Osteoblast (primary cell): ENCODE data around the gene STK32B. TPM values are rescaled to one million over a fixed set of nuclear protein-coding genes. Genes with fewer than 3 reads are reported as not detected.

ENCODE experiments used
- DNase-seq: peaks from one replicate; pipeline ENCODE4 v3.0.0; 2011; ENCODE audit warnings: low spot score, mixed read lengths; ENCODE audit not compliant: insufficient read length; ENCODE audit errors: missing footprints
- H2AFZ ChIP-seq: 2 replicates; pipeline ENCODE4 v1.6.0; 2011; ENCODE audit warnings: mild to moderate bottlenecking, low read length
- H3K27ac ChIP-seq: 2 replicates; pipeline ENCODE4 v1.5.1; 2011; ENCODE audit warnings: mild to moderate bottlenecking, low read depth, low read length, moderate library complexity
- H3K27me3 ChIP-seq: 2 replicates; pipeline ENCODE4 v1.6.0; 2012; ENCODE audit warnings: mild to moderate bottlenecking, control low read depth, inconsistent platforms, low read length, moderate library complexity; ENCODE audit not compliant: insufficient read depth
- H3K36me3 ChIP-seq: 2 replicates; pipeline ENCODE4 v1.5.1; 2011; ENCODE audit warnings: mild to moderate bottlenecking, low read length, control low read depth, moderate library complexity; ENCODE audit not compliant: insufficient read depth
- H3K4me1 ChIP-seq: 2 replicates; pipeline ENCODE4 v1.5.1; 2011; ENCODE audit warnings: mild to moderate bottlenecking, low read length, control low read depth, moderate library complexity; ENCODE audit not compliant: insufficient read depth
- H3K4me2 ChIP-seq: 2 replicates; pipeline ENCODE4 v1.6.0; 2011; ENCODE audit warnings: mild to moderate bottlenecking, low read length; ENCODE audit not compliant: insufficient read depth
- H3K4me3 ChIP-seq: fragments of 200-600 bp; sonication (generic); 3 replicates; pipeline ENCODE4 v1.5.1; 2012; ENCODE audit warnings: mild to moderate bottlenecking, low read length, inconsistent platforms; ENCODE audit not compliant: insufficient read depth
- H3K79me2 ChIP-seq: 2 replicates; pipeline ENCODE4 v1.6.0; 2012; ENCODE audit warnings: mild to moderate bottlenecking, low read length, control low read depth, inconsistent platforms; ENCODE audit not compliant: insufficient read depth
- H3K9me3 ChIP-seq: 2 replicates; pipeline ENCODE4 v1.5.1; 2011; ENCODE audit warnings: low read depth, low read length, control low read depth
- H4K20me1 ChIP-seq: 2 replicates; pipeline ENCODE4 v1.6.0; 2012; ENCODE audit warnings: mild to moderate bottlenecking, low read length, control low read depth; ENCODE audit not compliant: insufficient read depth
- total RNA-seq: library from RNA; depleted of rRNA; stranded (reverse); fragments of >200 nt; gene quantifications from 2 replicates; pipeline ENCODE4 v1.2.3, GENCODE V29; 2012
- TF ChIP-seq, protein P1 (sequence below): IDR thresholded peaks from 2 replicates; pipeline ENCODE4 v1.5.1; 2011; ENCODE audit warnings: mild to moderate bottlenecking, low read depth, low read length, moderate library complexity; ENCODE audit errors: extremely low read depth

The STK32B gene
- total RNA-seq, 1 donor: 1.1 TPM

DNA sequence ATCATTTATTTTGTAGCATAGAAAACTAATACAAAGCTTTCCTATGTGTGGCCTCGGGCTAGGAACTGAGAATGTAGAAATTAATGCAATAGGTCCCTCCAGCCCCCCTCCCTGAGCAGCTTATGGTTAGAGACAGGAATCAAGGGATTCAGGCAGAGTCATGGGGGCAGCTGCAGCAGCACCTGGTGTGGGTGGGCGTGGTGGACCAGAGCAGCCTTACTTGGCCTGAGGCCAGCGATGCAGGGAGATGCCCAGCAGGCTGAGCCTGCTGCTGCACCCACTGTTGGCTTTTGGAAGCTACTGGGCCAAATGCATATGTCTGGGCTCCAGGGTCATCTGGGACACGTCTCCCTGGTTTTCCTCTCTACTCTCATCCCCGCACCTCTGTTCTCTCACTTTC lies 74.0 kb downstream of the STK32B start:
- Histone ChIP-seq H3K36me3 (no peaks in the 10 kb centered on the region), H3K4me2 (no peak overlapping the region), H3K27me3 (no peaks in the 10 kb centered on the region), H3K4me1 (no peaks in the 10 kb centered on the region), H4K20me1 (no peaks in the 10 kb centered on the region), H3K79me2 (no peaks in the 10 kb centered on the region), H2AFZ (no peak overlapping the region), H3K27ac (no peak overlapping the region), H3K9me3 (no peaks in the 10 kb centered on the region), H3K4me3 (no peak overlapping the region)
- TF ChIP-seq, protein P1, sequence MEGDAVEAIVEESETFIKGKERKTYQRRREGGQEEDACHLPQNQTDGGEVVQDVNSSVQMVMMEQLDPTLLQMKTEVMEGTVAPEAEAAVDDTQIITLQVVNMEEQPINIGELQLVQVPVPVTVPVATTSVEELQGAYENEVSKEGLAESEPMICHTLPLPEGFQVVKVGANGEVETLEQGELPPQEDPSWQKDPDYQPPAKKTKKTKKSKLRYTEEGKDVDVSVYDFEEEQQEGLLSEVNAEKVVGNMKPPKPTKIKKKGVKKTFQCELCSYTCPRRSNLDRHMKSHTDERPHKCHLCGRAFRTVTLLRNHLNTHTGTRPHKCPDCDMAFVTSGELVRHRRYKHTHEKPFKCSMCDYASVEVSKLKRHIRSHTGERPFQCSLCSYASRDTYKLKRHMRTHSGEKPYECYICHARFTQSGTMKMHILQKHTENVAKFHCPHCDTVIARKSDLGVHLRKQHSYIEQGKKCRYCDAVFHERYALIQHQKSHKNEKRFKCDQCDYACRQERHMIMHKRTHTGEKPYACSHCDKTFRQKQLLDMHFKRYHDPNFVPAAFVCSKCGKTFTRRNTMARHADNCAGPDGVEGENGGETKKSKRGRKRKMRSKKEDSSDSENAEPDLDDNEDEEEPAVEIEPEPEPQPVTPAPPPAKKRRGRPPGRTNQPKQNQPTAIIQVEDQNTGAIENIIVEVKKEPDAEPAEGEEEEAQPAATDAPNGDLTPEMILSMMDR: no peak
- DNase-seq: no peak

- H3K27me3 ChIP-seq: no peaks in the 10 kb centered on the region
- no peaks in the 10 kb centered on the region for H3K79me2 ChIP-seq
- H2AFZ ChIP-seq: no peak overlapping the region
- no peaks in the 10 kb centered on the region for H4K20me1 ChIP-seq
- H3K4me1 ChIP-seq: no peaks in the 10 kb centered on the region
- no peak overlapping the region for H3K4me3 ChIP-seq
- no peak overlapping the region for H3K4me2 ChIP-seq
- no peaks in the 10 kb centered on the region for H3K36me3 ChIP-seq
- DNase-seq: no peak
- TF ChIP-seq, protein P1: no peak
- no peak overlapping the region for H3K27ac ChIP-seq
- no peaks in the 10 kb centered on the region for H3K9me3 ChIP-seq
Measured at GRCh38 chr4:5126231-5126630, 75.0 kb downstream of the STK32B start.

GRCh38 chr4:5126857-5127256 lies 75.6 kb downstream of the STK32B start:
- H3K27me3 ChIP-seq: no peaks in the 10 kb centered on the region
- H3K79me2 ChIP-seq: no peaks in the 10 kb centered on the region
- TF ChIP-seq, protein P1: no peak
- H4K20me1 ChIP-seq: no peaks in the 10 kb centered on the region
- no peaks in the 10 kb centered on the region for H3K4me1 ChIP-seq
- H3K36me3 ChIP-seq: no peaks in the 10 kb centered on the region
- no peak overlapping the region for H2AFZ ChIP-seq
- DNase-seq: no peak
- H3K27ac ChIP-seq: no peak overlapping the region
- no peak overlapping the region for H3K4me3 ChIP-seq
- H3K9me3 ChIP-seq: no peaks in the 10 kb centered on the region
- H3K4me2 ChIP-seq: no peak overlapping the region

GRCh38 chr4:5127556-5127955 lies 76.3 kb downstream of the STK32B start:
- TF ChIP-seq, protein P1: no peak
- Histone ChIP-seq H3K9me3 (no peaks in the 10 kb centered on the region), H3K4me2 (no peak overlapping the region), H3K27me3 (no peaks in the 10 kb centered on the region), H3K79me2 (no peaks in the 10 kb centered on the region), H3K36me3 (no peaks in the 10 kb centered on the region), H3K27ac (no peak overlapping the region), H2AFZ (no peak overlapping the region), H4K20me1 (no peaks in the 10 kb centered on the region), H3K4me1 (no peaks in the 10 kb centered on the region), H3K4me3 (no peak overlapping the region)
- no peak for DNase-seq
